NK-92 (cell line): ENCODE measurements around the gene MACROD2.

Experiments
- DNase-seq: peaks from one replicate; lab custom pipeline; 2025; ENCODE audit not compliant: unreplicated experiment; lab: John Stamatoyannopoulos, UW

MACROD2 gene

DNA sequence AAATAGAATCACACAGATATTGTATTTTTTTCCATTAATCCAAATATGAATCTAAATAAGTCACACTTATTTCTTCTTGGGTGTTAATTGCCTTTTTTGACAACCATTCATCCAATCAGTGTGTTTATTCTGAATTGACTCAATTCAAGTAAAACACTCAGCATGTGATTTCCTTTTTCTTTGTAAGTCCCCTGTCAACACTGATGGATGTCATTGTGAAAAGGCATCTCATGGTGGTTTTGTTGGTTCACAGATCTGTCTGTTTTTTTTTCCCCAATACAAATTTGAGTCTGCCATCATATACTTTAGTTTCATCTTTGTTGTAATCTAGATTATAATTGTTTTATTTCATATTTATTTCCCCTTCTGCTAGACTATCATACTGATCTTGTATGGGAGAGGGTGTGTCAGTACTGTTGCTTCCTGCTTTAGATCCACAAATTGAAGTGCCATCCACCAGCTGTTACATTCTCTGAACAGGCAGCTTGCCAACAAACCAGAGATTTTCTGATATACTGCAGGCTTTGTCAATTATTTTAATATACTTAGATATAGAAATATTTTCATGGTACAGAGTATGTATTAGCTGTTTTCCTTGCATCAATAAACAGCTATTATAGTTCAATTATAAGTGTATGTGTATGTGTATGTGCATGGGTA is 406.3 kb downstream of the MACROD2 start:
- no peak for DNase-seq

DNA sequence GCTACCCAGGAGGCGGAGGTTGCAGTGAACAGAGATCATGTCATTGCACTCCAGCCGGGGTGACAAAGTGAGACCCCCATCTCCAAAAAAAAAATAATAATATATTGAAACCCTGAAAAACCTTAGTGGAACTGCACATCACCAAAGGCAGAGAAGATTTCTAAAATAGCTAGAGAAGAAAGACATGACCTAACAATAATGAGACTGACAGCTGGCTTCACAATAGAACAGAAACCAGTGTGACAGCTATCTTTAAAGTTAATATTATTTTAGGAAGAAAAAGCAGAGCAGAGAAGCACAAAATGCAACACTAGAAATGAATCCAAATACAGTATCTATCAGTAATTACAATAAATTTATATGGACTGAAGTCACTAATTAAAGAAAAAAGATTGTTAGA is 409.2 kb downstream of the MACROD2 start:
- no peak for DNase-seq

DNA sequence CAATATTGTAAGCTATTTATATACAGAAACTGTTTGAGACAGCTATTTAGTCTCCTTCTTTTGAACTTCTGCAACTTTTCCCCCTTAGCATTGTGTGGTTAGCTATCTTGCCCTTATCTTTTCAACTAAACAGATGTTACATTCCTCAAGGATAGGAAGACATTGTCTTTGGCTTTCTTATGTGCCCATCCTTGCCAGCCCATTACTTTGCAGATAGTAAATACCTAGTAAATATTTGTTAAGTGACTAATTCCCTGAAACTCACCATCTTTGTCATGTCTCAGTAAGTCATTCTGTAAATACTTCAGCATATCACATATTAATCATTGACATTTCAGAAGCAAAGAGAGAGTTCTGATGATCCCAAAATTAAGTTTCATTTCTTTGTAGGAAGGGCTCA is 411.2 kb downstream of the MACROD2 start:
- DNase-seq: no peak

DNA sequence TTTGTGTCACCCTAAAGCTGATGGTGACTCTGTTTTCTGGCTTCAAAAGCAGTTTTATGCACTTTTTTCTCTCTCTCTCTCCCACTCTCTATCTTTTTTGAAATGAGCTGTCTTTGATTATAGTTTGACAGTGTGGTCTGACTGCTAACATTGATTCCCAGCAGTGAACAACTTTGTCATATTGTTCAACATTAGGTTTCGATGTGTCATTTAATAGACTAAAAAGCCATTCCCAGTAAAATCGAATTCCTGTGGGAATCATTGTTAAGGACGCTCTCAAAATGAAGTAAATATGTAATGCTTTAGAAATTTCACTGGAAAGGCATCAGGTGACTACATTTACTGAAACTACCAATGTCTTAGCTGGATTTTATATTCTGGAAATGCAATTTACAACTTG is 412.0 kb downstream of the MACROD2 start:
- DNase-seq: no peak

DNA sequence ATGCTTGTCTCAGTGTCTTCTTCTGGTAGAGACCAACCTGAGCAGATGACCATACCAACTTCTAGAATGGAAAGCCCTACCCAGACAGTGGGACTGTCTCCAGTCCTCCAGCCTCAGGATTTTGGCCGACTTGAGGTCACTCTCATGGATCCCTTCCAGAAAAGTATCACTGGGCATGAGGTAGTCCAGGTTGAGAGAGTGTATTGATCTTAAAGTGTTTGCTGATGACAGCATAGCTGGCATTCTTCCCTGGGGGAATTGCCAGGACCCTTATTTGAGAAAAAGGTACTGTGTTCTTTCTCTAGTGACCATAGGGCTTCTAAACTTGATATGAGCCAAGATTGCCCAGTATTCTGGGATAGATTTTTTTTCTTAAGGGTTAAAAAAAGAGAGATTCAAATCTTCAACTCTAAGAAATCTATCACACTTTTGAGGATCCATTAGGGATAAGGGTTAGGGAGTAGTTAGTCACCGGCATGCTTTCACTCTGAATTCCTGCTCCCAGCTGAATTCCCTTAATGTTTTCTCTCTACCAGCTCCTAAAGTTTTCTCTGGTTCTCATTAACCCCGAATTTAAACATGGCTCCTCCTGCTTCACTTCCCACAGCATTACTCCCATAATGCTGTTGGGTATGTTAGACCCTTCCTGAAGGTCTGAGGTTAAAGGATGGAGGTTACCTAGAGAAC is 415.7 kb downstream of the MACROD2 start:
- DNase-seq: no peak

GRCh38 chr20:14412065-14412681 is 416.9 kb downstream of the MACROD2 start:
- DNase-seq: no peak

GRCh38 chr20:14413835-14414234 is 418.5 kb downstream of the MACROD2 start:
- no peak for DNase-seq

- DNase-seq: no peak
These were observed 419.2 kb downstream of the MACROD2 start for GRCh38 chr20:14414560-14414959.

DNA sequence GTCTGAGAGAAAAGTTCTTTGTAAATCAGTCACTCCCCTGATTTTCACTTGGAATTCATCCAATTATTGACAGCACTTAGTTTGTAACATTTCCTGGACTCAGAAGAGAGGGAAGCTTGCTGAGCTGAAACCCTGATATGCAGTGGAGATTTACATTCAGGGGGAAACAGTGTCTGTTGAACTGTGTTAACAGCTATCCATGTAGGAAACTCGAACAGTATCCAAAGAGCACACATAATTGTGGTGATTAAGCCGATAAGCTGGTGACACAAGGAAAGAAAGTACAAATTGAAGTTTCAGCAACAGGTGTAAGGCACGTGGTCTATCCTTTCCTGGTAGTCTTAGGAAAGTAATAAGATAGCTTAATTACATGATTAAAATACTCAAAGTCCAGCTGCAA is 420.2 kb downstream of the MACROD2 start:
- no peak for DNase-seq

GRCh38 chr20:14418376-14418775 is 423.1 kb downstream of the MACROD2 start:
- no peak for DNase-seq

GRCh38 chr20:14422892-14423291 is 427.6 kb downstream of the MACROD2 start:
- DNase-seq: no peak

GRCh38 chr20:14431568-14431967 is 436.3 kb downstream of the MACROD2 start:
- DNase-seq: no peak

- DNase-seq: no peak
These were observed 436.8 kb downstream of the MACROD2 start for GRCh38 chr20:14432085-14432484.

DNA sequence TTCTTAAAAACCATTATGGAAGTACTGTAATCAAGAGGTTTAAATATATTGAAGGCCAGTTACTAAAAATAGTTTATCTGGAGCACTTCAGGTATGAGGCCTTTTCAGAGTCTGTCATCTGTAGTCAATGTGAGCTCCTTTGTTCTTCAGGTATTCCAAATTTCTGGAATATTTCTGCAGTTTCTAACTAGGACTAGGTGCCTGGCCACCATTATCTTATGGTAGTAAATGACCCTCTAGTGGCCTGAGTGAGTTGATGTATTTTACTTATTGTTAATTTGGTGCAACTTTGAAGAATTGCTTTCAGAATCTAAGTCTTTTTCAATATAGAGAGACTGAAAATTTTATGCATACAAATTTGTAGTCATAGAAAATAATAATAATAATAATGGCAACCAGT is 437.3 kb downstream of the MACROD2 start:
- DNase-seq: no peak

- DNase-seq: no peak
These were observed 439.2 kb downstream of the MACROD2 start for GRCh38 chr20:14434384-14435136.

GRCh38 chr20:14441201-14441600 is 445.9 kb downstream of the MACROD2 start:
- no peak for DNase-seq

DNA sequence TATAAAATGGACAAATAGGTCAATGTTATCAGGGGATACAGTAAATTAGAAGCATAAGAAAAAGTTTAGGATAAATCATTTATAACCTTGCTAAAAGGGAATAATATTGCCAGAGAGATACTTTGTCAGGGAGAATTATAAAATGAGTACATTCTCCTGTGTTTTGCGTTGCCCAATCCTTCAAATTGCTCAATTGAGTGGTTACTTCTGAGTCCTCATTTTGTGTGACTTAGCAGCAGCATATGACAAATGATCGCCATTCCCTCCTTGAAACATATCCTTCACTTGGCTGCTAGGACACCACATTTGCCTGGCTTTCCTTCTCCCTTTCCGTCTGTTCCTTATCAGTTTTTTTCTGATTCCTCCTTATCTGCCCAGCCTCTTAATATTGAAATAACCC is 448.8 kb downstream of the MACROD2 start:
- DNase-seq: no peak

- DNase-seq: no peak
These were observed 450.0 kb downstream of the MACROD2 start for GRCh38 chr20:14445310-14445709.

GRCh38 chr20:14445902-14446301 is 450.6 kb downstream of the MACROD2 start:
- DNase-seq: no peak

DNA sequence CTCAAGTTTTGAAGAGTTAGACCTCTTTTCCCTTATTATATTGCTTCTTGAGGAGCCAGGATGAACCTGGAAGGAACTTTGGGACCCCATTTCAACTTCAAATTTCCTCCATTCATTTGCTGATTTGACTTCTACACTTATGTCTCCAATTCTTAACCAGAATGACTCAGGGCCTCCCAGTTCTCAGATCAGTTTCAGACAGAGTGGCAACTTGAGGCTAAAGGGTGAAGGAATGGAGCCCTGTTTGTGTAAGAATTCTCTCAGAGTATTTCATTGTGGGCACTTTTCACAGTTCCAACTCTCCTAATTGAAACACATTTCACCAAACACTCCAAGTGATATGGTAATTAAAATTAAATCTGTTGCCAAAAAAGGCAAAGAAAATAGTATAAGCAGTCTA is 451.1 kb downstream of the MACROD2 start:
- DNase-seq: no peak

- no peak for DNase-seq
These were observed 454.0 kb downstream of the MACROD2 start for GRCh38 chr20:14449323-14449722.

DNA sequence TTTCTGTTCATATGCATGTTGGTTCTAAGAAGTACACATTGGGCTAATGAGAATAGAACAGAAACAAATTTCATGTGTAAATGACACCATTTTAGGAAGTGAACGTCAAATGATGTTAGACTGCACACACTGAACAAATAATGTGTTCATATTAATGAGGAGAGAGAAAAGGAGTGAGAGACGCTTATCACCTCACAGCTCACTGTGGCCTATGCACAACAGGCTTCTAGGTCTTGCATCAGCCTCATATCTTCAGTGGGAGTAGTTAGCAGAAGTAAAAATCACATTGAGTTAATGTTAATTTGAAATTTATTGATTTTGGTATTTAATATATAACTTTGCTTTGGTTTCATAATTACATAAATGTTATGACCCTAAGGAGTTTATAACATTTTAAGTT is 454.9 kb downstream of the MACROD2 start:
- no peak for DNase-seq
